Calu3 (cell line): ENCODE data around the gene ACER2. TPM values are rescaled to one million over a fixed set of nuclear protein-coding genes. Genes with fewer than 3 reads are reported as not detected.

ENCODE experiments used
- BruUV-seq: library from RNA; stranded (reverse); fragments of 400-500 nt; replicated peaks from 2 replicates; lab custom pipeline; 2021; lab: Mats Ljungman, UMichigan
- CTCF ChIA-PET: fragments of 300-600 bp; sonication (Branson Sonifier 250); formaldehyde crosslinking; loops from one replicate; lab custom pipeline; 2022; ENCODE audit warnings: antibody characterized with exemption; lab: Charles Lee
- DNase-seq: peaks from one replicate; pipeline ENCODE4 v3.0.0; 2022
- H3K27ac Mint-ChIP-seq: one replicate; pipeline ENCODE4 v1.8.0; 2022; ENCODE audit warnings: mixed read lengths; ENCODE audit not compliant: unreplicated experiment
- H3K27me3 Mint-ChIP-seq: one replicate; pipeline ENCODE4 v1.8.0; 2022; ENCODE audit warnings: mixed read lengths; ENCODE audit not compliant: unreplicated experiment
- H3K36me3 Mint-ChIP-seq: one replicate; pipeline ENCODE4 v1.8.0; 2022; ENCODE audit warnings: mild to moderate bottlenecking, moderate library complexity, mixed read lengths; ENCODE audit not compliant: insufficient read depth, unreplicated experiment
- H3K4me1 Mint-ChIP-seq: one replicate; pipeline ENCODE4 v1.8.0; 2022; ENCODE audit warnings: mild to moderate bottlenecking, low read depth, mixed read lengths; ENCODE audit not compliant: unreplicated experiment
- H3K4me3 Mint-ChIP-seq: one replicate; pipeline ENCODE4 v1.8.0; 2022; ENCODE audit warnings: mild to moderate bottlenecking, low read depth, moderate library complexity, mixed read lengths; ENCODE audit not compliant: unreplicated experiment
- H3K9me3 Mint-ChIP-seq: one replicate; pipeline ENCODE4 v1.8.0; 2022; ENCODE audit warnings: low read depth, mixed read lengths; ENCODE audit not compliant: unreplicated experiment
- CTCF ChIP-seq: fragments of 200-600 bp; IDR thresholded peaks from one replicate; pipeline ENCODE4 v1.8.0; 2022; ENCODE audit warnings: antibody characterized with exemption; ENCODE audit not compliant: unreplicated experiment
- intact Hi-C: fragments of 100-400 bp; cut with micrococcal nuclease; formaldehyde crosslinking; loops from one replicate; pipeline ENCODE4 v1.10.0; 2022; ENCODE audit not compliant: unreplicated experiment
- total RNA-seq: library from RNA; stranded (reverse); gene quantifications from 2 replicates; pipeline ENCODE4 v1.2.3, GENCODE V29; 2022

ACER2 gene
- total RNA-seq, 1 experiment from 2014 or later, result 7.6 TPM

GRCh38 chr9:19490269-19490668 lies 81.5 kb downstream of the ACER2 start:
- H3K4me3 Mint-ChIP-seq, result no peak overlapping the region
- no peak overlapping the region for H3K27ac Mint-ChIP-seq
- TF ChIP-seq CTCF, result no peak
- no peaks in the 10 kb centered on the region for H3K36me3 Mint-ChIP-seq
- intact Hi-C loops, result loop anchor here (5.0 kb wide), 2 partner anchors 152 to 432 kb away; no protein-coding TSS in a partner anchor
- peaks cover 56% of the 10 kb centered on the region for H3K27me3 Mint-ChIP-seq
- no peak for DNase-seq
- CTCF ChIA-PET, result no interaction called here
- no peaks in the 10 kb centered on the region for H3K4me1 Mint-ChIP-seq
- no TSS peak for BruUV-seq
- no peaks in the 10 kb centered on the region for H3K9me3 Mint-ChIP-seq

GRCh38 chr9:19490828-19491227 lies 82.0 kb downstream of the ACER2 start:
- H3K27ac Mint-ChIP-seq, result no peak overlapping the region
- H3K9me3 Mint-ChIP-seq, result no peaks in the 10 kb centered on the region
- BruUV-seq, result no TSS peak
- no peak overlapping the region for H3K4me3 Mint-ChIP-seq
- CTCF ChIA-PET, result interaction anchor here (0.7 kb wide), 1 partner anchor 151 kb away, joined by 4 read pairs; no protein-coding TSS in a partner anchor
- TF ChIP-seq CTCF, result no peak
- H3K4me1 Mint-ChIP-seq, result no peaks in the 10 kb centered on the region
- peaks cover 54% of the 10 kb centered on the region for H3K27me3 Mint-ChIP-seq
- intact Hi-C loops, result loop anchor here (5.0 kb wide), 2 partner anchors 151 to 431 kb away; no protein-coding TSS in a partner anchor
- no peak for DNase-seq
- no peaks in the 10 kb centered on the region for H3K36me3 Mint-ChIP-seq

- Mint-ChIP-seq H3K36me3 (no peaks in the 10 kb centered on the region), H3K4me3 (no peak overlapping the region)
- CTCF ChIA-PET, result no interaction called here
Observed at GRCh38 chr9:19492775-19493173, 84.0 kb downstream of the ACER2 start.

GRCh38 chr9:19493174-19493811 lies 84.5 kb downstream of the ACER2 start:
- intact Hi-C loops, result loop anchor here (5.0 kb wide), 2 partner anchors 149 to 429 kb away; no protein-coding TSS in a partner anchor
- BruUV-seq, result no TSS peak
- CTCF ChIA-PET, result no interaction called here
- no peak overlapping the region for H3K27ac Mint-ChIP-seq
- DNase-seq, result peak; percentile 34
- peak; percentile 33 for TF ChIP-seq CTCF
- H3K4me1 Mint-ChIP-seq, result no peaks in the 10 kb centered on the region
- no peaks in the 10 kb centered on the region for H3K36me3 Mint-ChIP-seq
- H3K4me3 Mint-ChIP-seq, result no peak overlapping the region
- H3K27me3 Mint-ChIP-seq, result peaks cover 48% of the 10 kb centered on the region
- H3K9me3 Mint-ChIP-seq, result no peaks in the 10 kb centered on the region

More at GRCh38 chr9:19492775-19493173, 84.0 kb downstream of the ACER2 start:
- intact Hi-C loops, result loop anchor here (5.0 kb wide), 2 partner anchors 150 to 430 kb away; no protein-coding TSS in a partner anchor
- Mint-ChIP-seq H3K27me3 (peaks cover 54% of the 10 kb centered on the region), H3K4me1 (no peaks in the 10 kb centered on the region), H3K9me3 (no peaks in the 10 kb centered on the region), H3K27ac (no peak overlapping the region)
- no peak for DNase-seq
- TF ChIP-seq CTCF, result no peak
- BruUV-seq, result no TSS peak
